OCI-LY1 (cell line): Measurements from ENCODE around the gene ALKBH3.
A peak's percentile ranks its signal among the peaks of the same experiment; 100 is the strongest.

Source experiments
- H2AFZ ChIP-seq: fragments of 200-600 bp; sonication (generic), shearing (Covaris generic); 2 replicates; pipeline ENCODE4 v1.6.0; 2014; ENCODE audit warnings: antibody characterized with exemption, mild to moderate bottlenecking, low read length
- H3F3A ChIP-seq: fragments of 200-600 bp; sonication (generic), shearing (Covaris generic); 2 replicates; pipeline ENCODE4 v1.6.0; 2014; ENCODE audit warnings: mild to moderate bottlenecking, antibody characterized with exemption, low read length, moderate library complexity; ENCODE audit not compliant: insufficient read depth
- H3K27ac ChIP-seq: fragments of 200-600 bp; sonication (generic); 2 replicates; pipeline ENCODE4 v1.5.1; 2014; ENCODE audit warnings: low read length, mixed run types, mild to moderate bottlenecking, low read depth; ENCODE audit not compliant: poor library complexity, severe bottlenecking
- H3K27me3 ChIP-seq: fragments of 200-600 bp; sonication (generic); 2 replicates; pipeline ENCODE4 v1.6.0; 2014; ENCODE audit warnings: antibody characterized with exemption, mild to moderate bottlenecking, low read length, moderate library complexity; ENCODE audit not compliant: insufficient read depth
- H3K36me3 ChIP-seq: fragments of 200-600 bp; sonication (generic); 2 replicates; pipeline ENCODE4 v1.6.1; 2014; ENCODE audit warnings: mild to moderate bottlenecking, antibody characterized with exemption, low read length, moderate library complexity, mixed read lengths; ENCODE audit not compliant: insufficient read depth
- H3K4me1 ChIP-seq: fragments of 200-600 bp; sonication (generic); 2 replicates; pipeline ENCODE4 v1.5.1; 2014; ENCODE audit warnings: mild to moderate bottlenecking, low read length, moderate library complexity; ENCODE audit not compliant: insufficient read depth, severe bottlenecking
- H3K4me2 ChIP-seq: fragments of 200-600 bp; sonication (generic), shearing (Covaris generic); 2 replicates; pipeline ENCODE4 v1.6.1; 2014; ENCODE audit warnings: low read length
- H3K4me3 ChIP-seq: fragments of 200-600 bp; sonication (generic); 2 replicates; pipeline ENCODE4 v1.5.1; 2014; ENCODE audit warnings: low read length, low read depth, mild to moderate bottlenecking, mixed read lengths; ENCODE audit not compliant: poor library complexity, severe bottlenecking
- H3K79me2 ChIP-seq: fragments of 200-600 bp; shearing (Covaris generic); 2 replicates; pipeline ENCODE4 v1.6.1; 2016; ENCODE audit warnings: mixed run types, low read length, mixed read lengths; ENCODE audit not compliant: insufficient read depth
- H3K9ac ChIP-seq: fragments of 200-600 bp; sonication (generic), shearing (Covaris generic); 2 replicates; pipeline ENCODE4 v1.6.1; 2014; ENCODE audit warnings: mild to moderate bottlenecking, low read length, mixed read lengths
- H3K9me2 ChIP-seq: fragments of 200-600 bp; sonication (generic), shearing (Covaris generic); 2 replicates; pipeline ENCODE4 v1.6.1; 2014; ENCODE audit warnings: low read depth, mild to moderate bottlenecking, low read length, mixed read lengths
- H3K9me3 ChIP-seq: fragments of 200-600 bp; shearing (Covaris generic); 2 replicates; pipeline ENCODE4 v1.6.1; 2014; ENCODE audit warnings: low read length, mixed read lengths
- H4K20me1 ChIP-seq: fragments of 200-600 bp; sonication (generic), shearing (Covaris generic); 2 replicates; pipeline ENCODE4 v1.6.0; 2016; ENCODE audit warnings: mild to moderate bottlenecking, low read length; ENCODE audit not compliant: insufficient read depth
- EZH2 ChIP-seq: fragments of 200-600 bp; sonication (generic), shearing (Covaris generic); IDR thresholded peaks from 2 replicates; pipeline ENCODE4 v1.8.0; 2017; ENCODE audit warnings: borderline replicate concordance, mixed run types, mild to moderate bottlenecking, antibody characterized with exemption, low read length, moderate library complexity, mixed read lengths
- TF ChIP-seq, protein P1 (sequence below): fragments of 200-600 bp; sonication (generic), shearing (Covaris generic); IDR thresholded peaks from 2 replicates; pipeline ENCODE4 v1.5.1; 2017; ENCODE audit warnings: mild to moderate bottlenecking, antibody characterized with exemption, low read length, moderate library complexity, mixed read lengths

ALKBH3 gene

GRCh38 chr11:43920598-43921419 is 40.2 kb downstream of the ALKBH3 start:
- Histone ChIP-seq H3K27ac (no peak overlapping the region), H3K9me3 (no peaks in the 10 kb centered on the region), H3K27me3 (no peaks in the 10 kb centered on the region), H3K4me3 (no peak overlapping the region), H2AFZ (no peak overlapping the region), H3K9ac (no peak overlapping the region), H3F3A (no peaks in the 10 kb centered on the region), H3K36me3 (no peaks in the 10 kb centered on the region), H3K4me1 (peaks cover 8% of the 10 kb centered on the region), H3K79me2 (no peaks in the 10 kb centered on the region), H3K4me2 (no peak overlapping the region), H4K20me1 (no peaks in the 10 kb centered on the region), H3K9me2 (no peaks in the 10 kb centered on the region)
- TF ChIP-seq, protein P1, sequence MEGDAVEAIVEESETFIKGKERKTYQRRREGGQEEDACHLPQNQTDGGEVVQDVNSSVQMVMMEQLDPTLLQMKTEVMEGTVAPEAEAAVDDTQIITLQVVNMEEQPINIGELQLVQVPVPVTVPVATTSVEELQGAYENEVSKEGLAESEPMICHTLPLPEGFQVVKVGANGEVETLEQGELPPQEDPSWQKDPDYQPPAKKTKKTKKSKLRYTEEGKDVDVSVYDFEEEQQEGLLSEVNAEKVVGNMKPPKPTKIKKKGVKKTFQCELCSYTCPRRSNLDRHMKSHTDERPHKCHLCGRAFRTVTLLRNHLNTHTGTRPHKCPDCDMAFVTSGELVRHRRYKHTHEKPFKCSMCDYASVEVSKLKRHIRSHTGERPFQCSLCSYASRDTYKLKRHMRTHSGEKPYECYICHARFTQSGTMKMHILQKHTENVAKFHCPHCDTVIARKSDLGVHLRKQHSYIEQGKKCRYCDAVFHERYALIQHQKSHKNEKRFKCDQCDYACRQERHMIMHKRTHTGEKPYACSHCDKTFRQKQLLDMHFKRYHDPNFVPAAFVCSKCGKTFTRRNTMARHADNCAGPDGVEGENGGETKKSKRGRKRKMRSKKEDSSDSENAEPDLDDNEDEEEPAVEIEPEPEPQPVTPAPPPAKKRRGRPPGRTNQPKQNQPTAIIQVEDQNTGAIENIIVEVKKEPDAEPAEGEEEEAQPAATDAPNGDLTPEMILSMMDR: no peak
- no peak for TF ChIP-seq EZH2

GRCh38 chr11:43921561-43922294 is 41.1 kb downstream of the ALKBH3 start:
- Histone ChIP-seq H3K9me2 (no peaks in the 10 kb centered on the region), H3K4me2 (peak overlapping the region; percentile 48), H2AFZ (no peak overlapping the region), H3K79me2 (no peaks in the 10 kb centered on the region), H3K36me3 (no peaks in the 10 kb centered on the region), H3K4me1 (peaks cover 8% of the 10 kb centered on the region), H3K4me3 (peak overlapping the region; percentile 19), H3F3A (no peaks in the 10 kb centered on the region), H4K20me1 (no peaks in the 10 kb centered on the region), H3K9ac (no peak overlapping the region), H3K27ac (no peak overlapping the region), H3K9me3 (no peaks in the 10 kb centered on the region), H3K27me3 (no peaks in the 10 kb centered on the region)
- no peak for TF ChIP-seq EZH2
- TF ChIP-seq, protein P1: no peak

GRCh38 chr11:43922295-43922648 is 41.6 kb downstream of the ALKBH3 start:
- H3K9me3 ChIP-seq: no peaks in the 10 kb centered on the region
- H3K27me3 ChIP-seq: no peaks in the 10 kb centered on the region
- H3K27ac ChIP-seq: no peak overlapping the region
- H4K20me1 ChIP-seq: no peaks in the 10 kb centered on the region
- H3K4me1 ChIP-seq: peaks cover 8% of the 10 kb centered on the region
- H3K79me2 ChIP-seq: no peaks in the 10 kb centered on the region
- no peaks in the 10 kb centered on the region for H3K36me3 ChIP-seq
- no peak overlapping the region for H2AFZ ChIP-seq
- H3K4me3 ChIP-seq: peak overlapping the region; percentile 19
- no peak for TF ChIP-seq EZH2
- TF ChIP-seq, protein P1: no peak
- peak overlapping the region; percentile 48 for H3K4me2 ChIP-seq
- no peak overlapping the region for H3K9ac ChIP-seq
- H3F3A ChIP-seq: no peaks in the 10 kb centered on the region
- no peaks in the 10 kb centered on the region for H3K9me2 ChIP-seq
